ENCODE results near the gene SPG21.

- TF ChIP-seq POLR2A (IDR thresholded peaks at IDR 0.05; ENCODE audit: low read depth, low read length) (no peak), TAF1 (IDR thresholded peaks at IDR 0.05; ENCODE audit: borderline replicate concordance, low read depth, low read length) (no peak), POLR2AphosphoS5 (IDR thresholded peaks at IDR 0.05; ENCODE audit: low read depth, low read length) (no peak)
These were observed 30.6 kb downstream of the SPG21 start for GRCh38 chr15:64959128-64959527.
